ENCODE measurements around the gene PODXL.

- TF ChIP-seq, protein P1, sequence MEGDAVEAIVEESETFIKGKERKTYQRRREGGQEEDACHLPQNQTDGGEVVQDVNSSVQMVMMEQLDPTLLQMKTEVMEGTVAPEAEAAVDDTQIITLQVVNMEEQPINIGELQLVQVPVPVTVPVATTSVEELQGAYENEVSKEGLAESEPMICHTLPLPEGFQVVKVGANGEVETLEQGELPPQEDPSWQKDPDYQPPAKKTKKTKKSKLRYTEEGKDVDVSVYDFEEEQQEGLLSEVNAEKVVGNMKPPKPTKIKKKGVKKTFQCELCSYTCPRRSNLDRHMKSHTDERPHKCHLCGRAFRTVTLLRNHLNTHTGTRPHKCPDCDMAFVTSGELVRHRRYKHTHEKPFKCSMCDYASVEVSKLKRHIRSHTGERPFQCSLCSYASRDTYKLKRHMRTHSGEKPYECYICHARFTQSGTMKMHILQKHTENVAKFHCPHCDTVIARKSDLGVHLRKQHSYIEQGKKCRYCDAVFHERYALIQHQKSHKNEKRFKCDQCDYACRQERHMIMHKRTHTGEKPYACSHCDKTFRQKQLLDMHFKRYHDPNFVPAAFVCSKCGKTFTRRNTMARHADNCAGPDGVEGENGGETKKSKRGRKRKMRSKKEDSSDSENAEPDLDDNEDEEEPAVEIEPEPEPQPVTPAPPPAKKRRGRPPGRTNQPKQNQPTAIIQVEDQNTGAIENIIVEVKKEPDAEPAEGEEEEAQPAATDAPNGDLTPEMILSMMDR (IDR thresholded peaks at IDR 0.05), result no peak
- no peak for TF ChIP-seq POLR2A (IDR thresholded peaks at IDR 0.05)
These were observed 6.5 kb upstream of the PODXL start for GRCh38 chr7:131562941-131563340.

Data from heart left ventricle (tissue), 13 donors.